Activated naive CD4-positive, alpha-beta T cell treated with Interleukin-2 at 50 U/mL for 16 hours (primary cell): ENCODE data around the gene KLF16.
A peak's percentile ranks its signal among the peaks of the same experiment; 100 is the strongest.

Experiments
- DNase-seq: peaks from one replicate; pipeline ENCODE4 v3.0.0-alpha.2; 2020

Gene KLF16

DNA sequence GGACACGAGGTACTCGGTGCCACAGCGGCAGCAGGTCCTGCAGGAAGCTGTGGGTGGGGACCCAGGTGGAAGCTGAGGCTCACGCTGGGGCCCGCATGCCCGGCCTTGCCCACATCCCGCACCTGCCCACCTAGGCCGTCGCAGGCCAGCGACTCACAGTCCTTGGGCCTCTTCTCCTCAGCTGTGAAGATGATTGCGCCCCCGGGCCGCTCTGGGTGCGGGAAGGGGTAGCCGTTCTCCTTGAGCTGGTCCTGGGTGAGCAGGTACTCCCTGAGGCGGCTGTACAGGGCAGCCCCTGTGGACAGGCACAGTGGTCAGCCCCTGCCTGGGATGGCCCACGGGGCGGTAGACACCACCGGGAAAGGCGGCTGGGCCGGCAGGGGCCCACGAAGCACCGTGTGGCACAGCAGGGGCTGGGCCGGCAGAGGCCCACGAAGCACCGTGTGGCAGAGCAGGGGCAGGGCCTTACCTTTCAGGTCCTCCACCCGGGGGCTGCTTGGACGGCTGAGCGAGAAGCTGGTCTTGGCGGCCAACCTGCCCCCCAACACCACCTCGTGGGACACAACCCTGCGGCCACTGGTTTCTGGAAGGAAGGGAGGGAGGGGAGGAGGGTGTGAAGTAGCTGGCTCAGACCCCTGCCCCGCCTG, 44.7 kb downstream of the KLF16 start:
- no peak for DNase-seq

DNA sequence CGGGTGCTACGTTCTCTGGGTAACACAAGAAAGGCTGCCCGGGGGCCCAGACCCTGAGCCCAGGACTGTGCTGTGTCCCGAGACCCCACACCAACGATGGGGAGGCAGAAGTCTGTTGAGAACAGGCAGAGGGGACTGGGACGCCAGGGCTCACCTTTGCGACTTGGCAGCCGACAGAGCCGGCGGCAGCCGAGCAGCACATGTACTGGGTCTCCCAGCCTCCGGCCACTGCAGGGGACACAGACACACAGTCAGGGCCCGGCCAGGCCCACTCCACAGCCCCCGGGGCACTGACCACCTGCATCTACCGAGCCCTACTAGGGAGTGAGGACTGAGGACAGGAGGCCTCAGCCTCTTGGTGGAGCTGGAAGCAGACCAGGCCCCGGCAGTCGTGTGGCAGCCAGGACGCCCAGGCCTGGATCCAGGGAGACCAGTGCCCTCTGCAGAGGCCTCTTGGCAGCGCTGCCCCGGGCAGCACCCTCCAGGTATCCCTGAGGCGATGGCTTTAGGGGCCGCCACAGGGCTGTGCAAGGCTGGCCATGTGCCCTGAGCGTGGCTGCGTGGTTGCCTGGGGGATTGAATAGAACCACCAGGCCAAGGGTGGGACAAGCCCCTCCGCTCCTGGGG, 45.7 kb downstream of the KLF16 start:
- DNase-seq = no peak

DNA sequence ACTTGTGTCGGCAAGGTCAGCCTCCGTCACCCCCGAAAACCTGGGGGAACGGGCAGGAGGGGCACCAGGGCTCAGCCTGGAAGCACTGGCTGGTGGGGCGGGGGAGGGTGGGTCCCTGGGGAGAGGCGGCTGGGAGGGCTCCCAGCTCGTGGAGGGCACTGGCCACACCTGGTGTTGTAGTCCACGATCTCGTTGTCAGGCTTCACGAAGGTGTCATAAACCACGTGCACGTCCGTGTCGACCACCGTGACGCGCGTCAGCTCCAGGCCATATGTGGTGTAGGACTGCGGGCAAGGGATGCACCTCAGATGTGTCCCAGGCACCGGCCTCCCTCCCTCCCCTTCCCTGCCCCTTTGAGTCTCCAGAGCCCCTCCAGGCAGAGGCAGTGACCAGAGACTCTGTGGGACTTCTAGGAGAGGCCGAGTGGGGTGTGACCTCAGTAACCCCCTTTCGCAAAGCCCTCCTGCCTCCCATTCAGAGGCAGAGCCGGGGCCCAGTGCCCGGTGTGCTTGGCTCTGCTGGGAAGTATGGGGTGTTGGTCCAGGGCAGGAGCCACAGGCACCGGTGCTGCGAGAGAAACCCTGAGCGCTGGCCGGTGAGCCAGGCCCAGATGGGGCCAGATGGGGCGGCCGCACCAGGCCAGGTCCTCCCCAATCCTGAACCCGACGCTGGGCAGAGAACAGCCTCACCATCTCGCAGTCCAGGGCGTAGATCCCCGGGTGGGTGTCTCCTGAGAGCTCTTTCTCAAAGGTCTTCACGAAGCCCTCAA, 46.7 kb downstream of the KLF16 start:
- DNase-seq = no peak

DNA sequence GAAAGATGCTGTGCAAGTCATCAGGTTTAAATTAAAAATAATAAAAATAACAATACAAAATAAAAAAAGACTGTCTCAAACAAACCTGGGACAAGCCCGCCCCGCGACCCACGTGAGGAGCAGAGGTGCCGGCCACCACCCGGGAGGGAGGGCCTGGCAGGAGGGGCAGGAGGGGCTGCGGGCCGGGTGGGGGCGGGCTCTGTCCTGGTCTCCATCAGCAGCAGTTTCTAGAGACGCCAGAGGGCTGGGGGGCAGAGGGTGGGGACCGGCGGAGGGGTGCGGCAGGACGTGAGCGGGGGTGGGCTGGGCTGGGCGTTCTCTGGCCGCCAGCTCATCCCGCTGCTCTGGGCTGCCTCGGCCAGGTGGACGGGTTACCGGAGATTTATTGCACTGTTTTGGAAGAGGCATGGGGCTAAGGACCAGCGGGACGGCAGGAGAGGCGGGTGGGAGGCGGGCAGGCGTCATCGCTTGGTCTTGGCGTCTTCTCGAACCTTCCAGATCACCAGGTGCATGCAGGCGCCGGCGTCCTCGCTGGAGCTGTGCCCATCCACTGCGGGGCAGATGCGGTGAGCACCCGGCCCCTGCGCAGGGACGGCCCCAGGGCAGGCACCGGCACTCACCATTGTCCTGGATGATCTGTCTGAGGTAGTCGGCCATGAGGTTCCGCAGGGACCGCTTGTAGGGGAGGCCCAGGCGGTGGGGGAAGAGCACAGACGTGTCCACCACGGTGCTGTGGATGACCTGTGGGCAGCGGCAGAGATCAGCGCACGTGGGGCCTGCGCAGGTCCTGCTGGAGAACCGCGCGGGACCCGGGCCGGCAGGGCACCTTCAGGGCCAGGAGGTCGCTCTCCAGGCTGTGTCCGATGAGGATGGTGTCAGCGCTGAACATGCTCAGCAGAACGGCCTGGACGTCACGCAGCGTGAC, 47.5 kb downstream of the KLF16 start:
- no peak for DNase-seq

DNA sequence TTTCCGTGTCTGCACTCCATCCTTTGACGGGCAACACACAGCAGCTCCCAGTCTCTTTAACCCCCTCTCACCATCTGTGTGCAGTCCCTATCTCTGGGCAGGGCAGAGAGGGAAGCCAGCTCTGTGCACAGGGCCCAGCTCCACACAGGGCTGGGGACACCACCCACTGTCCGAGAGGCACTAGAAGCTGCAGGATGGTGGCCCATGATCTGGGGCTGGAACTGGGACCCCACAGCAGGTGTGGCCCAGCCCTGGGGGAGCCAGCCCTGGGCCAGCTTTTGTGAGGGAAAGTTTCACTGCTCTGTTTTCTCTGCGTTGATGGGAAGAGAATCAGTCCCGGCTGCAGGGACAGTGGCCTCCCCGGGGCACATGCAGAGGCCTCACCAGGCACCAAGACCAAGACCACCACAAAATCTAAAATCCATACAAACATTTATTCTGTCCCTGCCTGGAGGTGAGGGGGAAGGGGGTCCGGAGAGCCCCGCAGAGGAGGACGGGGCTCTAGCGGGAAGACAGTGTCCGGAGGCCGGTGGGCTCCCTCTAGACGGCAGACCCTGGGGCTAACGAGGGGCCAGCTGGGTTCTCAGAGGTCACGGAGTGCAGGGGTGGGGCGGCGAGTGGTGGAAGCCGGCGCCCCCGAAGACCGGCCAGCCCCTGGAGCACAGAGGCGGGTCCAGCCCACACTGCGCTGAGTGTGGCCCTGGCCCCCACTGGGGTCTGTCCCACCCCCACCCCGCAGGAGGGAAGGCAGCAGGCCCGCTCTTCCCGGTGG, 48.4 kb downstream of the KLF16 start:
- DNase-seq = no peak

DNA sequence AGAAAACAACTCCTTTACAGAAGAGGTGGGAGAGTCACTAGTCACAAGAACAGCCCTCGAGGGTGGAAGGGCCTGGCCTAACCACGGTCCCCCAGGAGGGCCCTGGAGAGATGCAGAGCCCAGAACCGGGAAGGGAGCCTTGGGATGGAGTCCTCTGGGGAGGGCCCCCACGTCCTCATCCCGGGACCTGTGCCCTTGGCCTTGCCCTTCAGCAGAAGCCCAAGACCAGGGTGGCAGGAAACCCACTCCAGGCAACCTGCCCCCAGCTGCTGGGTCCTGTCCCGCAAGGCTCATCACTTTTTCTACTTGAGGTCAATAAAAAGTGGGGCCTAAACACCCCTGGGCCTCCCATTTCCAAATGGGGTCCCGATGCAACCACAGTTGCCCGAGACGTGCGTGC, 49.0 kb downstream of the KLF16 start:
- no peak for DNase-seq

DNA sequence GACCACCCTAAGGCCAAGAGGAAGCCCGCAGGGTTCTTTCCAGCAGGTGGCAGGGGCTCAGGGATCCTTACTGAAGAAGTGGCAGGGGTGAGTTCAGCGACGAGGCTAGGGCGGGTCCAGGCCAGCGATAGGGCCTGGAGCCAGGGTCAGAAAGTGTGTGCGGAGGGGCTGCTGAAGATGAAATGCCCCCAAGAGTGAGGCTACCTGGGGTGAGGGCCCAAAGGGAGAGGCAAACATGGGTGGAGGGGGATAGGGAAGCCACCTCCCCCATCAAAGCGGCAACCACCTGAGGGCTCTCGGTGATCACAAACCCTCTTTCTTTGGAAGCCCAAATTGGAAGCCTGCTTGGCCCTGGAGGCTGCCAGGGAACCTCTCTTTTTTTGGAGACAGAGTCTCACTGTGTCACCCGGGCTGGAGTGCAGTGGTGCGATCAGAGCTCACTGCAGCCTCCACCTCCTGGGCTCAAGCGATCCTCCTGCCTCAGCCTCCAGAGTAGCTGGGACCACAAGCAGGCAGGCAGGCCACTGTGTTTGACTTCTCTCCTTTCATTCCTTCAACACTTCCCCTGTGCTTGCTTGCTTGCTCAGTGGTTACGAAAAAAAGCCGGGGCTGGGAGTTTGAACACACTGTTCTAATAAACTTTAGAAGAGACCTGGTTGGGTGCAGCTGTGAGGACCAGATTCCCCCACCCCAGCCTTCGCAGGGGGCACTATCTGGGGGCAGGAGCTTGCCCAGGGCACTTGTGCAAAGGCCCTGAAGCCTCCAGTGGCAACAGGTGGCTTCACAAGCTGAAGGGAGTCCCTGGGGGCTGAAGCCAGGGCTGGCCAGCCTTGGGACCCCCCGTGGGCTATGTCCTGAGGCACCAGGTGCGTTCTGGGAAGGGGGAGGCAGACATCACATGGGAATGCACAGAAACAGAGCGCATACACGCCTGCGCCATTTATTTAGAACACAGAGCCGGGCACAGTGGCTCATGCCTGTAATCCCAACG, 49.9 kb downstream of the KLF16 start:
- DNase-seq = no peak

DNA sequence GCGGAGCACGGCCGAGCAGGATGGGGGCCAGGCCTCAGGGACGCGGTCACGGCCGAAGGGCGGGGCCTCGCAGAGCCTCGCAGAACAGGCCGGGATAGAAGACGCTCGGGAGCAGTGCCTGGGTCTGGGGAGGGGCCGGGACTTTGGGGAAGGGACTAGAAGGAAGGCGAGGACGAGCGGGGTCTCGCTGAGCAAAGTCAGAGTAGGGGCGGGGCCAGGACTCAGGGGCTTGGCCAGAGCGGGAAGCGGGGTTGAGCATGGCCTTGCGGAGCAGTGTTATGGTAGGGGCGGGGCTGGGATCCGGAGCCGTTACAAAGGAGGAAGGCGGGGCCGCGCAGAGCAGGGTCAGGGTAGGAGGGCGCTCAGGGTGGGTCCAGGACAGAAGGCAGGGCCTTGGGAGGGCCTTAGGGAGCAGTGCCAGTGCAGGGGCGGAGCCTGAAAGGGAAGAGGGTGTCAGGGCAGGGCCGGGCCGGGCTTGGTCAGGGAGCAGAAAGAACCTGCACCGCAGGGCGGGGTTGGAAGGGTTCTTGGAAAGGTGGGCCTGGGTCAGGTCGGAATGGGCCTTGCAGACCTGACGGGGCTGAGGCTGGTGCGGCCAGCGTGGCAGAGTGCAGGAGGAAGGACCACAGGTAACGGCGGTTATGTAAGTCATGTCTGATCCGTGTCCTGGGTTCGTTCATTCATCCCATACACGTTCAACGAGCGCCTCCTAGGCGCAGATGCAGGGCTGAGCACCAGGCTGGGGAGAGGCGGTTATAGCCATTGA, 50.8 kb downstream of the KLF16 start:
- peak; percentile 84 for DNase-seq

DNA sequence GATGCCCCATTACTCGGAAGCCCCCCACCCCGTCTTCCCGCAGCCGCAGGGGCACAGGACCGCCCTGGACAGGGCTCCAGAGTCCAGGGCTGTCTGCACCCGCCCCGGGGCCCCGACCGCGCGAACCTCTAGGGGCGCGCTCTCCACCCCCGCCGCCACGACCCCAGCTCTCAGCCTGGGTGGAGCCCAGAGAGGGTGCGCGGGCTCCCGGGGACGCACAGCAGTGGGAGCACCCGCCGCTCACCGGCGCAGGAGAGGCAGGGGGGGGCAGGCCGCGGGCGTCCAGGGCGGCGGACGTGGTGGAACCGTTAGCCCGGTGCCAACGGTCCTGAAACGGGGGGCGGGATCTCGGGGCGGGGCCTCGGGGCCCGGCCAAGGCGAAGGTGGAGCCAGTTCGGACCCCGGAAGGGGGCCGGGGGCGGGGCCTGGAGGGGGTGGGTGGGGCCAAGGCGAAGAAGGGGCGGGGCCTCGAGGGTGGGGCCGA, 51.4 kb downstream of the KLF16 start, which contains the start of gene ATP8B3:
Gene ATP8B3 (minus strand): TSS at position 335 of the 484 bp plus-strand sequence. CDS start 540 bp downstream, outside the sequence.
- DNase-seq = no peak

DNA sequence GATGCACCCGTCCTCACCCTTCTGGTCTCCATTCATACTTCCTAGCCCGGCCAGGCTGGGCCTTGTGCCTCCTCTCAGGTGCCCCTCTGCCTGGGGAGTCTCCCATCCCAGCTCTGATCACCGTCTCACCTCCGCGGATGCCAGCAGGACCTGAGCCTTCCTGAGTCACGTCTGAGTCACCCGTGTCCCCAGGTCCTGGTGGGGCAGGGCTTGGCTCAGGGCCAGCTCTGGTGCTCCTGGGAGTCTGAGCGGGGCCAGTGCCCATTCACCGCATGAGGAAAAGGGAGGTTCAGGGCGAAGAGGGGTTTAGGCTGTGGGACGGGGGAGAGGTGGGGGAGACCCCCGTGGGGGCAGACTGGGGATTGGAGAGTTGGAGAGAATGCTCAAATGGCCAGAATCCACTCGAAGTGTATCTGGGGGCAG, 51.9 kb downstream of the KLF16 start:
- peak; percentile 60 for DNase-seq

DNA sequence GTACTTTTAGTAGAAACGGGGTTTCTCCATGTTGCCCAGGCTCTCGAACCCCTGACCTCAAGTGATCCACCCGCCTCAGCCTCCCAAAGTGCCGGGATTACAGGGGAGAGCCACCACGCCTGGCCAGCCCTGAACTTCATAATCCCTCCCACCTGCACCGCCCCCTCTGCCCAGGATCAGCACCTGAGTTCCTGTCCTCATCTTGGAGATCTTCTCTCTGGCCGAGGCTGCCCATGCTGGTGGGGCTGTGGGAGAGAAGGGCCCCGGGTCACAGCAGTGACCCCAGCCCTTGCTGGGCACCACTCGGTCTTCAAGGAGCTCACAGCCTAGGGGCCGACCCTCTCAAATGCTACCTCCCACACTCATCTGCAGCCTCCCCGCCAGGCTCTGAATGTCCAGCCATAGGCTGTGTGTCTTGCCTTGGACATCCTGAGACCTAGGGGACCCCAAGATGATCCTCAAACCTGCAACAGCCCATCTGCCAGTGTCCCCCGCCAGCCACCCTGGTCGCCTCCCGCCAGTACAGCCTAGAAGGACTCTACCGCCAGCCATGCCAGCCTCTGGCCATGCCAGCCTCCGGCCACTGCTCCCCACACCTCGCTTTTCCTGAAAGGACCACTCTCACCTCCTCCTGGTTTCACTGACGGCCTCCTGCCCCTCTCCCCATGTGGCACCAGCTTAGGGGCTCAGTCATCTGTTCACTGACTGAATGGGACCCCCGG, 52.8 kb downstream of the KLF16 start:
- DNase-seq = no peak

DNA sequence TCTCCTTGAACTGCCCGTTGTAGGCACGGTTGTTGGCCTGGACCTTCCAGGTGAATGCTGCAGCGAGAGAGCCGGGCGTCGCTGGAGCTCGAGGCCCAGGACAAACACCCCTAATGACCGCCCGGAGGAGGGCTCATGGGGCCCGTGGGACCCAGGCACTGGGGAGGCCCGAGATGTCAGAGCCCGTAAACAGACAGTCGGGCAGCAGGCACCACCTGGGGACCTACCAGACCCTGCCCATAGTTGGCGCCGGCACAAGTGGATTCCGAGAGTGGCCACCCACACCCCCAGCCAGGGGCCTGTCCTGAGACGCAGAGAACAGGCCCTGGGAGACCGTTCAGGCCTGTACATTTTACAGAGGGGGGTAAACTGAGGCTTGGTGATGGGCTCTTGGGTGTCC, 53.7 kb downstream of the KLF16 start:
- DNase-seq = no peak

DNA sequence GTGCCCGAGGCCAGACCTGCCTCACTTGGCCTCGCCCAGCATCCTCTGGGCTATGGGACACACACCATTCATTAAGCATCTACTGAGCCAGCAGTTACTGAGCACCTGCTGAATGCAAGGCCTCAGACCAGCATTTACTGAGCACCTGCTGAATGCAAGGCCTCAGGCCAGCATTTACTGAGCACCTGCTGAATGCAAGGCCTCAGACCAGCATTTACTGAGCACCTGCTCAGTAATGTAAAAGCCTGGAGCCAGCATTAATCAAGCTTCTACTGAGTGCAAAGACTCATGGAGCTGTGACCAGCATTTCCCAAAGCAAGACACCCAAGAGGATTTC, 55.0 kb downstream of the KLF16 start:
- DNase-seq = no peak

DNA sequence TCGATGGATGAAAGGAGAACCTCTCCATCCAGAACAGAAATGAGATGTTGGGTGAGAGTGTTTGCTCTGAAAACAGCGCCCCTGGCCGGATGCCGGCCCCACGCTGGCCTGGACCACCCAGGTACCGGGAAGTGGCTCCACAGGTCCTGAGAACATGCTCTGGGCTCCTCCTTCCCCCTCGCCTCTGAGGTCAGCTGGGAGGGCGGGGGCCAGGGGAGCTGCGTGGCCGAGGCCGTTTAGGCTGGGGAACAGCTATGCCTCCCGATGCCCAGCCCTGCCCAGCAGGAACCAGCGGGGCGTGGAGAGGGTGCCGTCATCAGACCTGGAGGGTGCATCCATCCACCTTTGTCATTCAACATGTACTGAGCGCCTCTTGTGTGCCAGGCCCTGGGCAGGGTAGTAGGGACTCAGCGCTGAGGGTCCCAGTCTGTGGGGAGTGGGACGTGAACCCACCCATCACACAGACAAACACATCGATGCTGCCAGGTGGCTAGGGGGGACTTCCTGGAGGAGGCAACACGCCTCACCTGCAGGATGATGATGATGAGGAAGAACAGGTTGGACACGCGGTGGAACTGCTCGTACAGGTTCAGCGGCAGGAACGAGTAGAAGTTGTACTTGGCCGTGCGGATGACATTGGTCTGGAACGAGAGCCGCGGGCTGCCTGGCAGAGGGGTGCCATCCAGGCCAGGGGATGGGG, 55.5 kb downstream of the KLF16 start:
- DNase-seq = no peak

DNA sequence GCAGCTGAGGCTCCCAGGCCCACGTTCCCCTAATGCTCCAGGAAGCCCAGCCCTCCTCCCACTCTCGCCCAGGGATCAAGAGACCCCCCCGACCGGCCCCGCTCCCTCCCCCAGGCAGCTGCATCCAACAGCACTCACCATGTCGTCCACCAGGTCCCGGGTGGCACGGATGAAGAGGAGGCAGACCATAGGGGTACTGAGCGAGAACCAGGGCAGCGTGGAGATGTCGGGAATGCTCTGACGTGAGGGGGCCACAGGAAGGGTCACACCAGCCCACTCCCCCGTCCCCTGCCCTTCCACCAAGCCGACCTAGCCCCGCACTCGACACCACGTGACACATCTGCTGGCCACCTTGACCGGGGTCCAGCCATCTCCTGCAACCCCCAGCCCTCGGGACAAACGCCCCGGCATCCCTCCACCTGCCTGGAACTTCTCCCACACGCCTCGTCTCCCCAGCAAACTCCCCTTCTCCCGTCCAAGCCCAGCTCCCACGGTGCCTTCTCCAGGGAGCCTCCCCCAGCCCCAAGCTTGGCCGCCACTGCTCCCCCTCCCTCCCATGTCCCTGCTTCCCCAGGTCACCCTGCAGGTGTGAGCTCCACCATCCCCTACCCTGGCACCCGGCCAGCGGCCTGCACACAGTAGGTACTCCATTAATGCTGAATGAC, 56.2 kb downstream of the KLF16 start:
- no peak for DNase-seq

DNA sequence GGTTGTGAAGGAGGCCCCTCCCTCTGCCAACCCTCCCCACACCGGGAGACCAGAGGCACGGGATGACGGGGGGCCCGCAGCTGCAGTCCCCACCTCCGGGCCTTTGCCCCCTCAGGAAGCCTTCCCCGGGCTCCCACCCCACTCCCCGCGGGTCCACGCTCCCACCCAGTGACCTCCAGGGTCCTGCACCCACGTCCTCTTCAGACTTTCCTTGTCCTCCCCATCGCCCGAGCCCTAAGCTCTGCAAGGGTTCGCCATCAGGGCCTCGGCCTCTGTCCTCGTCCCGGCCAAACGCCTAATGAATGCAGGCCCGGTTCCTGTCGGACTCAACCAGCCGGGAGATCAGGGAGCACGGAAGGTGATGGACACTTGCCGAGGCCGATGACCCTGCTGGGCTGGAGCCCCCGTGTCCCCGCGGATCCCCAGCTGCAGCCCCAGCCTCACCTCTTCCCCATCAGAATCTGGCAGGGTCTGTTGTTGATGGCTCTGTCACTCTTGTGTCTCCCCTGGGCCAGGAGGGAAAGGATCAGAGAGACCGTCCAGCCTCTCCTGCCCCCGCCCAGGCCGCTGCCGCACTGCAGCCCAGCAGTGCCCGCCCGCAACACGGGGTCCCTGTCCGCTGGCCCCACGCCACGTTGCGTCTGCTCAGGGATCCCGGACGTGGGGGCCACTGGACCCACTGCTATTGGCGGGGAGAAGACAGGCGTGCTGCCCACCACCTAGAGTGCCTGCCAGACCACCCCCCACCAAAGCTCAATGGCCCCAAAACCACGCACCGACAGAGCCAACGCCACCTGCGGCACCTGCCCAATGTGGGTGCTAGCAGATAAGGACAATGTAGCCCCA, 57.0 kb downstream of the KLF16 start:
- DNase-seq = no peak
